WTC11 (cell line): ENCODE results near the gene HES4. TPM values are rescaled to one million over a fixed set of nuclear protein-coding genes. Genes with fewer than 3 reads are reported as not detected.

Source experiments
- ATAC-seq: fragments of 200-7000 bp; cut with Tn5 transposase; 2 replicates; pipeline ENCODE4 v1.10.0; 2021; ENCODE audit warnings: mild to moderate bottlenecking, moderate library complexity
- CTCF ChIA-PET: fragments of 300-600 bp; sonication (Branson Sonifier 250); formaldehyde crosslinking; loops from one replicate; lab custom pipeline; 2021; ENCODE audit warnings: antibody characterized with exemption; lab: Charles Lee
- POLR2A ChIA-PET: fragments of 350-600 bp; sonication (Branson Sonifier 250); formaldehyde crosslinking; loops from one replicate; lab custom pipeline; 2021; ENCODE audit warnings: antibody characterized with exemption; lab: Charles Lee
- DNase-seq: peaks from one replicate; pipeline ENCODE4 v3.0.0; 2021; ENCODE audit warnings: low spot score
- H3K27ac Mint-ChIP-seq: 2 replicates; pipeline ENCODE4 v1.8.0; 2021; ENCODE audit warnings: mixed read lengths
- H3K27me3 Mint-ChIP-seq: 2 replicates; pipeline ENCODE4 v1.8.0; 2021; ENCODE audit warnings: low read depth, mild to moderate bottlenecking, moderate library complexity, mixed read lengths
- H3K36me3 Mint-ChIP-seq: 2 replicates; pipeline ENCODE4 v1.8.0; 2021; ENCODE audit warnings: mixed read lengths
- H3K4me1 Mint-ChIP-seq: 2 replicates; pipeline ENCODE4 v1.8.0; 2022; ENCODE audit warnings: mixed read lengths
- H3K4me3 Mint-ChIP-seq: 2 replicates; pipeline ENCODE4 v1.8.0; 2021; ENCODE audit warnings: mild to moderate bottlenecking, moderate library complexity, mixed read lengths
- H3K9me3 Mint-ChIP-seq: 2 replicates; pipeline ENCODE4 v1.8.0; 2021; ENCODE audit warnings: mixed read lengths
- E2F5 ChIP-seq: sonication (generic); formaldehyde crosslinking; IDR thresholded peaks from 2 replicates; pipeline ENCODE4 v1.8.1; 2022; ENCODE audit warnings: mild to moderate bottlenecking, moderate library complexity, missing genetic modification reagents
- ETV6 ChIP-seq: sonication (generic); formaldehyde crosslinking; IDR thresholded peaks from 2 replicates; pipeline ENCODE4 v1.8.1; 2022; ENCODE audit warnings: mild to moderate bottlenecking, missing genetic modification reagents
- FOXK1 ChIP-seq: sonication (generic); formaldehyde crosslinking; IDR thresholded peaks from 2 replicates; pipeline ENCODE4 v1.8.0; 2022; ENCODE audit warnings: mild to moderate bottlenecking, moderate library complexity, missing genetic modification reagents
- IRF1 ChIP-seq: sonication (generic); formaldehyde crosslinking; IDR thresholded peaks from 2 replicates; pipeline ENCODE4 v1.8.0; 2023; ENCODE audit warnings: missing genetic modification reagents
- MLX ChIP-seq: sonication (generic); formaldehyde crosslinking; IDR thresholded peaks from 2 replicates; pipeline ENCODE4 v1.8.1; 2023; ENCODE audit warnings: mild to moderate bottlenecking, missing genetic modification reagents, moderate library complexity
- SP1 ChIP-seq: sonication (generic); formaldehyde crosslinking; conservative IDR thresholded peaks from 2 replicates; pipeline ENCODE4 v1.8.1; 2022; ENCODE audit warnings: missing genetic modification reagents
- TEAD1 ChIP-seq: sonication (generic); formaldehyde crosslinking; IDR thresholded peaks from 2 replicates; pipeline ENCODE4 v1.8.0; 2022; ENCODE audit warnings: mild to moderate bottlenecking, missing genetic modification reagents
- TEAD4 ChIP-seq: sonication (generic); formaldehyde crosslinking; IDR thresholded peaks from 2 replicates; pipeline ENCODE4 v1.8.0; 2022; ENCODE audit warnings: mild to moderate bottlenecking, missing genetic modification reagents
- USF1 ChIP-seq: sonication (generic); formaldehyde crosslinking; IDR thresholded peaks from 2 replicates; pipeline ENCODE4 v1.8.0; 2022; ENCODE audit warnings: mild to moderate bottlenecking, missing genetic modification reagents
- ZBTB21 ChIP-seq: sonication (generic); formaldehyde crosslinking; IDR thresholded peaks from 2 replicates; pipeline ENCODE4 v1.8.1; 2023; ENCODE audit warnings: mild to moderate bottlenecking, missing genetic modification reagents, borderline replicate concordance
- ZNF138 ChIP-seq: sonication (generic); formaldehyde crosslinking; conservative IDR thresholded peaks from 2 replicates; pipeline ENCODE4 v1.8.1; 2022; ENCODE audit warnings: mild to moderate bottlenecking, moderate library complexity, missing genetic modification reagents
- ZNF281 ChIP-seq: sonication (generic); formaldehyde crosslinking; IDR thresholded peaks from 2 replicates; pipeline ENCODE4 v1.8.0; 2023; ENCODE audit warnings: mild to moderate bottlenecking, missing genetic modification reagents
- ZNF423 ChIP-seq: fragments of 250-450 bp; sonication (Bioruptor Pico); IDR thresholded peaks from 2 replicates; pipeline ENCODE4 v2.1.2; 2022; ENCODE audit warnings: mild to moderate bottlenecking, moderate library complexity
- total RNA-seq: library from RNA; stranded (reverse); gene quantifications from 3 replicates; pipeline ENCODE4 v1.2.3, GENCODE V29; 2021

HES4 gene
- total RNA-seq, 1 experiment from 2014 or later: 4.5 TPM

GRCh38 chr1:1024771-1025699 lies 25.1 kb upstream of the HES4 start:
- peak; percentile 73 for ATAC-seq
- no peaks in the 10 kb centered on the region; the same call in 1 of the 2 replicates for H3K27me3 Mint-ChIP-seq
- peaks cover 33% of the 10 kb centered on the region for H3K4me1 Mint-ChIP-seq
- POLR2A ChIA-PET: interaction anchor here (1.5 to 3.6 kb wide), 3 partner anchors 9 to 15 kb away, joined by 4 to 15 read pairs (median 9); no protein-coding TSS in a partner anchor
- TF ChIP-seq FOXK1 (CRISPR knock-in tag) (0 out of 2 replicates have a peak, but pooled peaks have one; percentile 1), ETV6 (CRISPR knock-in tag) (0 out of 2 replicates have a peak, but pooled peaks have one; percentile 59), USF1 (0 out of 2 replicates have a peak, but pooled peaks have one; percentile 10), ZNF423 (peak; percentile 99), TEAD1 (CRISPR knock-in tag) (peak; percentile 100), TEAD4 (CRISPR knock-in tag) (peak; percentile 97), ZNF281 (peak; percentile 83; the same call in 1 of the 2 replicates), MLX (CRISPR knock-in tag) (no peak), E2F5 (no peak), SP1 (CRISPR knock-in tag) (peak; percentile 81), ZBTB21 (CRISPR knock-in tag) (0 out of 2 replicates have a peak, but pooled peaks have one; percentile 32), IRF1 (CRISPR knock-in tag) (no peak)
- CTCF ChIA-PET: interaction anchor here (0.5 to 2.8 kb wide), 10 partner anchors 7 to 119 kb away, joined by 3 to 16 read pairs (median 4); no protein-coding TSS in a partner anchor
- H3K4me3 Mint-ChIP-seq: no peak overlapping the region
- H3K36me3 Mint-ChIP-seq: no peaks in the 10 kb centered on the region
- H3K9me3 Mint-ChIP-seq: no peaks in the 10 kb centered on the region
- no peak overlapping the region for H3K27ac Mint-ChIP-seq
- peak; percentile 85 for DNase-seq

GRCh38 chr1:1024149-1024770 lies 24.4 kb upstream of the HES4 start:
- DNase-seq: no peak
- ChIA-PET CTCF (interaction anchor here (0.7 to 2.8 kb wide), 9 partner anchors 8 to 43 kb away, joined by 3 to 16 read pairs (median 4); no protein-coding TSS in a partner anchor), POLR2A (interaction anchor here (1.5 to 3.6 kb wide), 3 partner anchors 9 to 16 kb away, joined by 4 to 15 read pairs (median 9); no protein-coding TSS in a partner anchor)
- no peaks in the 10 kb centered on the region; the same call in 1 of the 2 replicates for H3K27me3 Mint-ChIP-seq
- no peak overlapping the region for H3K4me3 Mint-ChIP-seq
- TF ChIP-seq ZNF138 (CRISPR knock-in tag) (no peak), FOXK1 (CRISPR knock-in tag) (0 out of 2 replicates have a peak, but pooled peaks have one; percentile 31)
- no peaks in the 10 kb centered on the region for H3K9me3 Mint-ChIP-seq
- H3K4me1 Mint-ChIP-seq: peaks cover 33% of the 10 kb centered on the region
- ATAC-seq: no peak
- H3K27ac Mint-ChIP-seq: no peak overlapping the region
- no peaks in the 10 kb centered on the region for H3K36me3 Mint-ChIP-seq
